ENCODE results near the gene CMIP.
A peak's percentile ranks its signal among the peaks of the same experiment; 100 is the strongest.

The CMIP gene

DNA sequence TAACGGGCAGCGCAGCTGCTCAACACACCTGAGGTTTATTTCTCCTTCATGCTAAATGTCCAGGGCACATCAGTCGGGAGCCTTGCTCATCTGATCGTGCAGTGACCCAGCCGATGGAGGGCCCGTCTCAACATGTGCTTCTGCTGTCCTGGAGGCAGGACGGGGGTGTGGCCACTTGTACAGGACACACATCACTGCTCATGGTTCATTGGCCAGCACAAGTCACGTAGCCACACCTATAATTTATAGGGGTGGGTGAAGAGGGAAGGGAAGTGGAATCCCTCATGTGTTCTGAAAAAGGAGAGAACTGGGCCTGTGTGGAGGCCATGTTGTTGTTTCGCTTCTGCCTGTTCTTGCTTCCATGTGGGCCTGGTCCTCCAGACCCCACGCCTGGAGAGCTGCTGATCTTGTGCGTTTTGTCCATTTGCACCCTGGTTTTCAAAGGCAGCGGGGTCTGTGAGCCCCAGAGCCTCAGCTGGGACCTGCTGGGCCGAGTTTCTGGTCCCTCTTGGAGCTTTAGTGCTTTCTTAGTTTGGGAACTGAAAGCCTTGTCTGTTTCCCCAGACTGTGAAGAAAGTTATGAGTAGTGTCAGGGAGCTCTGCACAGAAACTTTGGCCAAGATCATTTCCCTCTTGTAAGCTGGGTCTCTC lies 60.5 kb downstream of the CMIP start:
- ATAC-seq (ENCODE audit: insufficient read depth, low read depth) (peak; percentile 30; the same call in 1 of the 3 replicates), DNase-seq (no peak)
- Histone ChIP-seq H3K79me2 (ENCODE audit: insufficient read depth, low read length) (peaks cover 87% of the 10 kb centered on the region), H3K9me3 (ENCODE audit: insufficient read depth, low read length, severe bottlenecking) (no peaks in the 10 kb centered on the region), H3K4me2 (ENCODE audit: insufficient read depth, low read length) (no peak overlapping the region), H3K9ac (ENCODE audit: low read depth, low read length) (no peak overlapping the region), H3K4me1 (ENCODE audit: insufficient read depth, low read length) (no peaks in the 10 kb centered on the region), H3K36me3 (ENCODE audit: insufficient read depth, low read length) (no peaks in the 10 kb centered on the region; the same call in 1 of the 2 replicates), H2AFZ (ENCODE audit: low read depth, low read length) (no peak overlapping the region), H3K27me3 (ENCODE audit: insufficient read depth, low read length, poor library complexity) (no peaks in the 10 kb centered on the region), H3K27ac (ENCODE audit: low read length) (no peak overlapping the region), H3K4me3 (ENCODE audit: low read depth in 1 of 2, low read length in 2 of 2) (no peak overlapping the region), H4K20me1 (ENCODE audit: insufficient read depth, low read length) (peaks cover 76% of the 10 kb centered on the region)
- TF ChIP-seq, protein P1, sequence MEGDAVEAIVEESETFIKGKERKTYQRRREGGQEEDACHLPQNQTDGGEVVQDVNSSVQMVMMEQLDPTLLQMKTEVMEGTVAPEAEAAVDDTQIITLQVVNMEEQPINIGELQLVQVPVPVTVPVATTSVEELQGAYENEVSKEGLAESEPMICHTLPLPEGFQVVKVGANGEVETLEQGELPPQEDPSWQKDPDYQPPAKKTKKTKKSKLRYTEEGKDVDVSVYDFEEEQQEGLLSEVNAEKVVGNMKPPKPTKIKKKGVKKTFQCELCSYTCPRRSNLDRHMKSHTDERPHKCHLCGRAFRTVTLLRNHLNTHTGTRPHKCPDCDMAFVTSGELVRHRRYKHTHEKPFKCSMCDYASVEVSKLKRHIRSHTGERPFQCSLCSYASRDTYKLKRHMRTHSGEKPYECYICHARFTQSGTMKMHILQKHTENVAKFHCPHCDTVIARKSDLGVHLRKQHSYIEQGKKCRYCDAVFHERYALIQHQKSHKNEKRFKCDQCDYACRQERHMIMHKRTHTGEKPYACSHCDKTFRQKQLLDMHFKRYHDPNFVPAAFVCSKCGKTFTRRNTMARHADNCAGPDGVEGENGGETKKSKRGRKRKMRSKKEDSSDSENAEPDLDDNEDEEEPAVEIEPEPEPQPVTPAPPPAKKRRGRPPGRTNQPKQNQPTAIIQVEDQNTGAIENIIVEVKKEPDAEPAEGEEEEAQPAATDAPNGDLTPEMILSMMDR (IDR thresholded peaks at IDR 0.05; ENCODE audit: borderline replicate concordance, extremely low read depth, low read length, poor library complexity, severe bottlenecking) = no peak
- TF ChIP-seq EZH2 (IDR thresholded peaks at IDR 0.05; ENCODE audit: borderline replicate concordance, low read depth, low read length, severe bottlenecking) = no peak

DNA sequence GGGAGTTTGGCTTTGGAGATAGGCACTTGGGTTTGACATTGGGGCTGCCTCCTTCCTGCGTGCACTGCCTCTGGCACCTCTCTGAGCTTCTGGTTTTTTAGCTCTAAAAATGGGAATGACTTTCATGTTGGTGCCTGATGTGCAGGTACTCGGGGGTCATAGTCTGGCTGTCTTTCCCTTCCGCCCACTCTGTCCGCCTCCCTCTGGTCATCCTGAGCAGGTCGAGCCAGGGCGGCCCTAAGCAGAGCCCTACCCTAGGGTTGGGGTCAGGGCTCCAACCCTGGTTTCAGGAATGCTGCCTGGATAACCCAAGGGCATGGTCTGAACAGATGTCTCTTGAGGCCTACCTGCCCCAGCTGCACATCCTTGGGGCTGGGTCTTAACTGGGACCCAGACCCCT lies 64.8 kb downstream of the CMIP start:
- no peak overlapping the region for H3K4me2 ChIP-seq (ENCODE audit: insufficient read depth, low read length)
- no peak for DNase-seq
- H3K79me2 ChIP-seq (ENCODE audit: insufficient read depth, low read length) = peaks cover 91% of the 10 kb centered on the region
- H3K27ac ChIP-seq (ENCODE audit: low read length) = no peak overlapping the region
- H3K9ac ChIP-seq (ENCODE audit: low read depth, low read length) = no peak overlapping the region
- H3K36me3 ChIP-seq (ENCODE audit: insufficient read depth, low read length) = peaks cover 6% of the 10 kb centered on the region
- TF ChIP-seq, protein P1 (IDR thresholded peaks at IDR 0.05; ENCODE audit: borderline replicate concordance, extremely low read depth, low read length, poor library complexity, severe bottlenecking) = no peak
- TF ChIP-seq EZH2 (IDR thresholded peaks at IDR 0.05; ENCODE audit: borderline replicate concordance, low read depth, low read length, severe bottlenecking) = no peak
- peaks cover 76% of the 10 kb centered on the region for H4K20me1 ChIP-seq (ENCODE audit: insufficient read depth, low read length)
- no peak overlapping the region for H3K4me3 ChIP-seq (ENCODE audit: low read depth in 1 of 2, low read length in 2 of 2)
- no peak overlapping the region for H2AFZ ChIP-seq (ENCODE audit: low read depth, low read length)
- H3K9me3 ChIP-seq (ENCODE audit: insufficient read depth, low read length, severe bottlenecking) = no peaks in the 10 kb centered on the region
- ATAC-seq (ENCODE audit: insufficient read depth, low read depth) = no peak
- H3K4me1 ChIP-seq (ENCODE audit: insufficient read depth, low read length) = no peaks in the 10 kb centered on the region
- no peaks in the 10 kb centered on the region for H3K27me3 ChIP-seq (ENCODE audit: insufficient read depth, low read length, poor library complexity)

DNA sequence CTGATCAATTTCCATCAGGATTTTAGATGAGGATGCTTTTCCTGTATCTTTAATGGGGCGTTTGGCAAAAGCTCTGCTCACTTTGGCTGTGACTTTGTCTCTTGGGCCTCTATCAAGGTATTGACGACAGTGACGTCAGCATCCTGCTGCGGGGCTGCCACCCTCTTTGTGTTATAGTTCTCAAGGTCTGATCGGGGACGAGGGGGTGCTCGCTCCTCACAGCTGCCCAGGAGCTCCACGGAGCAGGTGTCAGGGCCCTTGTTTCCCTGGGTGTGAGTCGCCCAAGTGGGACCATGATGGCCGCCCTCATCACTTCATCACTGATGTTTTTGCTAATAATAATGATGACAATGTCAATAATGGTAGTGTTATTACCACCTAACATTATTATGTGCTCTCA lies 65.4 kb downstream of the CMIP start:
- no peak overlapping the region for H3K4me3 ChIP-seq (ENCODE audit: low read depth in 1 of 2, low read length in 2 of 2)
- no peaks in the 10 kb centered on the region for H3K4me1 ChIP-seq (ENCODE audit: insufficient read depth, low read length)
- TF ChIP-seq EZH2 (IDR thresholded peaks at IDR 0.05; ENCODE audit: borderline replicate concordance, low read depth, low read length, severe bottlenecking) = no peak
- TF ChIP-seq, protein P1 (IDR thresholded peaks at IDR 0.05; ENCODE audit: borderline replicate concordance, extremely low read depth, low read length, poor library complexity, severe bottlenecking) = no peak
- ATAC-seq (ENCODE audit: insufficient read depth, low read depth) (no peak), DNase-seq (no peak)
- H3K9me3 ChIP-seq (ENCODE audit: insufficient read depth, low read length, severe bottlenecking) = no peaks in the 10 kb centered on the region
- no peak overlapping the region for H2AFZ ChIP-seq (ENCODE audit: low read depth, low read length)
- H3K36me3 ChIP-seq (ENCODE audit: insufficient read depth, low read length) = peaks cover 6% of the 10 kb centered on the region
- peaks cover 78% of the 10 kb centered on the region for H4K20me1 ChIP-seq (ENCODE audit: insufficient read depth, low read length)
- H3K79me2 ChIP-seq (ENCODE audit: insufficient read depth, low read length) = peaks cover 91% of the 10 kb centered on the region
- no peaks in the 10 kb centered on the region for H3K27me3 ChIP-seq (ENCODE audit: insufficient read depth, low read length, poor library complexity)
- H3K4me2 ChIP-seq (ENCODE audit: insufficient read depth, low read length) = no peak overlapping the region
- H3K9ac ChIP-seq (ENCODE audit: low read depth, low read length) = no peak overlapping the region
- no peak overlapping the region for H3K27ac ChIP-seq (ENCODE audit: low read length)
